Upper lobe of left lung (tissue), 6 donors: ENCODE results near the gene TENM3. TPM values are rescaled to one million over a fixed set of nuclear protein-coding genes. Genes with fewer than 3 reads are reported as not detected.
"Not testable (repeated sequence)": the region's sequence is repeated elsewhere in the genome, so short reads cannot be mapped to it uniquely, and the experiment has no call there.

Source experiments
- ATAC-seq, 2 donors: fragments of 200-7000 bp; cut with Tn5 transposase; one replicate each; pipeline ENCODE4 v1.9.1; 2022; ENCODE audit warnings: mild to moderate bottlenecking in 2 of 2, moderate library complexity in 2 of 2; ENCODE audit not compliant: low FRiP score in 2 of 2
- DNase-seq, 2 donors: peaks; one replicate each; pipeline ENCODE4 v3.0.0-alpha.2; 2019 to 2020
- H3K27ac ChIP-seq, 4 donors: fragments of 200-600 bp; sonication (generic); one replicate each; pipeline ENCODE4 v1.5.1; 2016 to 2019
- H3K27me3 ChIP-seq, 4 donors: fragments of 200-600 bp; sonication (generic); one replicate each; pipeline ENCODE4 v1.5.1; 2017 to 2019
- H3K36me3 ChIP-seq, 4 donors: fragments of 200-600 bp; sonication (generic); one replicate each; pipeline ENCODE4 v1.5.1; 2016 to 2019
- H3K4me1 ChIP-seq, 4 donors: fragments of 200-600 bp; sonication (generic); one replicate each; pipeline ENCODE4 v1.5.1; 2018 to 2019
- H3K4me3 ChIP-seq, 4 donors: fragments of 200-600 bp; sonication (generic); one replicate each; pipeline ENCODE4 v1.5.1; 2017 to 2019; ENCODE audit warnings: mild to moderate bottlenecking in 2 of 4, moderate library complexity in 1 of 4
- H3K9me3 ChIP-seq, 4 donors: fragments of 200-600 bp; sonication (generic); one replicate each; pipeline ENCODE4 v1.5.1; 2018 to 2019
- CTCF ChIP-seq, 6 experiments: fragments of 450-650 bp in 4 of 6; fragments of 200-600 bp in 2 of 6; sonication (generic) in 2 of 6; IDR thresholded peaks; one replicate each; pipeline ENCODE4 v1.5.1; 2016 to 2019; ENCODE audit warnings: antibody characterized with exemption in 6 of 6
- EP300 ChIP-seq, 4 donors: sonication (generic); formaldehyde crosslinking; IDR thresholded peaks; one replicate each; pipeline ENCODE4 v1.5.1; 2017; ENCODE audit warnings: antibody characterized with exemption in 4 of 4, control low read depth in 2 of 4
- POLR2A ChIP-seq, 4 donors: fragments of 450-650 bp; IDR thresholded peaks; one replicate each; pipeline ENCODE4 v1.5.1; 2016 to 2017; ENCODE audit warnings: antibody characterized with exemption in 4 of 4, mild to moderate bottlenecking in 2 of 4
- POLR2AphosphoS5 ChIP-seq, 2 donors: sonication (generic); formaldehyde crosslinking; IDR thresholded peaks; one replicate each; pipeline ENCODE4 v1.5.1; 2017; ENCODE audit warnings: antibody characterized with exemption in 2 of 2
- WGBS, 2 donors: methylation state at CpG; one replicate each; pipeline ENCODE4 v1.1.5; 2017 to 2018; 5-methylcytosine and 5-hydroxymethylcytosine counted together
- total RNA-seq, 6 donors: library from RNA; depleted of rRNA in 4 of 6; stranded (reverse); fragments of >200 nt in 4 of 6; gene quantifications; one replicate each; pipeline versions ENCODE4 v1.1.0 to v1.2.1, GENCODE V29; 2016 to 2021
- donor health status: DM: no; HTN: no; CAD: no; lungs with moderate emphysema.
- donor health status: DM: no; HTN: yes; CAD: no; lungs with severe emphysema.

The TENM3 gene
- total RNA-seq, 6 donors from 2014 or later, result 0.33 to 7.1 (median 1.1) TPM

- no peak overlapping the region for H3K27ac ChIP-seq
- 73 to 81% methylated on average over 8 of the region's 8 CpGs for WGBS, 2 donors
- H3K4me3 ChIP-seq, result no peak overlapping the region
- ATAC-seq, result peak in 1 of 2 donors; percentile 38
- no peaks in the 10 kb centered on the region for H3K36me3 ChIP-seq
- no peaks in the 10 kb centered on the region for H3K9me3 ChIP-seq
- no peaks in the 10 kb centered on the region for H3K4me1 ChIP-seq
- TF ChIP-seq POLR2AphosphoS5 (IDR thresholded peaks at IDR 0.05), result no peak
- TF ChIP-seq EP300 (IDR thresholded peaks at IDR 0.05), result no peak
- no peak for TF ChIP-seq CTCF (IDR thresholded peaks at IDR 0.05)
- TF ChIP-seq POLR2A (IDR thresholded peaks at IDR 0.05), result no peak
- no peak for DNase-seq
- no peaks in the 10 kb centered on the region for H3K27me3 ChIP-seq
Observed at GRCh38 chr4:182380771-182381181, 137.6 kb downstream of the TENM3 start.

GRCh38 chr4:182382941-182383340, 139.7 kb downstream of the TENM3 start:
- Histone ChIP-seq H3K9me3 (no peaks in the 10 kb centered on the region), H3K36me3 (no peaks in the 10 kb centered on the region), H3K4me3 (no peak overlapping the region), H3K4me1 (no peaks in the 10 kb centered on the region), H3K27ac (no peak overlapping the region), H3K27me3 (no peaks in the 10 kb centered on the region)
- ATAC-seq (no peak), DNase-seq (no peak)
- TF ChIP-seq EP300 (IDR thresholded peaks at IDR 0.05), result no peak
- no peak for TF ChIP-seq CTCF (IDR thresholded peaks at IDR 0.05)
- 79 to 81% methylated on average over 6 of the region's 6 CpGs for WGBS, 2 donors

DNA sequence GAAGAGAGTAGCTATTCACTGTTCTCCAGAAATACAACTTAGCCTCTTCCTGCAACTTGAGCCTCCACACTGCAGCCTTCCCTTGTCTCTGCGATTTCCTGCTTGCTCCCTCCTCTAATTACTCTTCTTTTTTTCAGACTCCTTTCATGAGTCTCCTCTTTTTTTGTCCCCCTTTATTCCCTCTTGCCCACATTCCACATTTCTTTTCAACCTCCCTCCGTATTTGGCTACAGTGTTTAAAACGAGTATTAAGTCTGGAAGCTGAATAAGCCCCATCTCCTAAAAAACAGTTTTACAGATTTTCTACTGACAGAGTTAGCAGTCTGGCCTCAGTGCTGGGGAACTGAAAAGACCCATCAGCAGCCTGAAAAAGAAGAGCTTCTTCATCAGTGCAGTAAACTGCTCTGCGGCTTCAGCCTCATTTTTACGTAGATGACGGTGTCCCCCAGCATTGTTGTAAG, 141.5 kb downstream of the TENM3 start:
- Histone ChIP-seq H3K4me3 (no peak overlapping the region), H3K4me1 (no peaks in the 10 kb centered on the region), H3K27me3 (no peaks in the 10 kb centered on the region), H3K27ac (no peak overlapping the region), H3K36me3 (no peaks in the 10 kb centered on the region), H3K9me3 (no peaks in the 10 kb centered on the region)
- 47 to 65% methylated on average over 6 of the region's 6 CpGs for WGBS, 2 donors
- ATAC-seq (no peak), DNase-seq (no peak)
- TF ChIP-seq POLR2A (IDR thresholded peaks at IDR 0.05) (no peak), CTCF (IDR thresholded peaks at IDR 0.05) (no peak), EP300 (IDR thresholded peaks at IDR 0.05) (no peak), POLR2AphosphoS5 (IDR thresholded peaks at IDR 0.05) (no peak)

GRCh38 chr4:182385897-182386296, 142.7 kb downstream of the TENM3 start:
- TF ChIP-seq EP300 (IDR thresholded peaks at IDR 0.05) (no peak), POLR2A (IDR thresholded peaks at IDR 0.05) (no peak), POLR2AphosphoS5 (IDR thresholded peaks at IDR 0.05) (no peak), CTCF (IDR thresholded peaks at IDR 0.05) (no peak)

GRCh38 chr4:182386576-182386975, 143.4 kb downstream of the TENM3 start:
- H3K27me3 ChIP-seq, H3K27ac ChIP-seq, H3K4me1 ChIP-seq, H3K4me3 ChIP-seq, ATAC-seq, H3K36me3 ChIP-seq, H3K9me3 ChIP-seq: not testable (repeated sequence)
- DNase-seq, result peak in 1 of 2 donors; percentile 76
- 96 to 100% methylated on average over 6 to 35 of the region's 35 CpGs for WGBS, 2 donors

More at GRCh38 chr4:182385897-182386296, 142.7 kb downstream of the TENM3 start:
- Histone ChIP-seq H3K27me3 (no peaks in the 10 kb centered on the region), H3K9me3 (no peaks in the 10 kb centered on the region), H3K4me3 (no peak overlapping the region), H3K36me3 (no peaks in the 10 kb centered on the region), H3K4me1 (no peaks in the 10 kb centered on the region), H3K27ac (no peak overlapping the region)
- WGBS, 2 donors, result 59 to 65% methylated on average over 2 of the region's 2 CpGs
- ATAC-seq (no peak), DNase-seq (no peak)
